PC-3 (cell line): ENCODE measurements around the gene ADCY10.

Experiments used
- EZH2 ChIP-seq: fragments of 300-600 bp; sonication (generic); IDR thresholded peaks from one replicate; pipeline ENCODE4 v1.6.1; 2017; ENCODE audit warnings: antibody characterized with exemption, mild to moderate bottlenecking, low read length; ENCODE audit not compliant: unreplicated experiment
- TF ChIP-seq, protein P1 (sequence below): fragments of 300-600 bp; sonication (generic); conservative IDR thresholded peaks from 2 replicates; pipeline ENCODE4 v1.5.1; 2017; ENCODE audit warnings: antibody characterized with exemption, low read depth, mild to moderate bottlenecking, low read length

DNA sequence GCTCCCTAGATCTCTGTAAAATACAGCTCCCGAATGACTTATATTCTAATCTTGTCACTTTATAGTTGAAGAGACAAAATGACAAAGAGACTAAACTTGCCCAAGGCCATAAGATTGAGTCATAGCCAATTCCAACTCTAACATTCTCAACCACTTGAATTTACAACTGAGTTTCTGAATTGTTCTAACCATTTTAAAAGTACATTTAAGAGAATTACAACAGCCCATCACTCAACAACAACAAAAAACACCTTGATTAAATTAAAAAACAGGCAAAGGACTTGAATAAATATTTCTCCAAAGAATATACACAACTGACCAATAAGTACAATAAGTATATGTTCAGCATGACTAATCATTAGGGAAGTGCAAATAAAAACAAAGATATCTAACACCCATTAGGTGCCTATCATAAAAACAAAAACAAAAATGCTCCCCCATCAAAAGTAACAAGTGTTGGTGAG is 8.7 kb upstream of the ADCY10 start:
- TF ChIP-seq EZH2: no peak
- TF ChIP-seq, protein P1, sequence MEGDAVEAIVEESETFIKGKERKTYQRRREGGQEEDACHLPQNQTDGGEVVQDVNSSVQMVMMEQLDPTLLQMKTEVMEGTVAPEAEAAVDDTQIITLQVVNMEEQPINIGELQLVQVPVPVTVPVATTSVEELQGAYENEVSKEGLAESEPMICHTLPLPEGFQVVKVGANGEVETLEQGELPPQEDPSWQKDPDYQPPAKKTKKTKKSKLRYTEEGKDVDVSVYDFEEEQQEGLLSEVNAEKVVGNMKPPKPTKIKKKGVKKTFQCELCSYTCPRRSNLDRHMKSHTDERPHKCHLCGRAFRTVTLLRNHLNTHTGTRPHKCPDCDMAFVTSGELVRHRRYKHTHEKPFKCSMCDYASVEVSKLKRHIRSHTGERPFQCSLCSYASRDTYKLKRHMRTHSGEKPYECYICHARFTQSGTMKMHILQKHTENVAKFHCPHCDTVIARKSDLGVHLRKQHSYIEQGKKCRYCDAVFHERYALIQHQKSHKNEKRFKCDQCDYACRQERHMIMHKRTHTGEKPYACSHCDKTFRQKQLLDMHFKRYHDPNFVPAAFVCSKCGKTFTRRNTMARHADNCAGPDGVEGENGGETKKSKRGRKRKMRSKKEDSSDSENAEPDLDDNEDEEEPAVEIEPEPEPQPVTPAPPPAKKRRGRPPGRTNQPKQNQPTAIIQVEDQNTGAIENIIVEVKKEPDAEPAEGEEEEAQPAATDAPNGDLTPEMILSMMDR: no peak
